K562 (cell line): ENCODE measurements around the gene NAT8.
"Not testable (repeated sequence)": the region's sequence is repeated elsewhere in the genome, so short reads cannot be mapped to it uniquely, and the experiment has no call there.

Source experiments
- ARNT ChIP-seq, 2 experiments: fragments of 450-650 bp; IDR thresholded peaks; 2 replicates each; pipeline ENCODE4 v1.6.1; 2016; ENCODE audit warnings: mild to moderate bottlenecking in 1 of 2
- CTCF ChIP-seq, 3 experiments: IDR thresholded peaks in 2 of 3; conservative IDR thresholded peaks in 1 of 3; 2 replicates each; pipeline ENCODE4 v1.5.1; 2011 to 2012; ENCODE audit warnings: low read length in 3 of 3, mild to moderate bottlenecking in 3 of 3, control low read depth in 2 of 3, improper control_type of control experiment in 1 of 3, inconsistent platforms in 1 of 3, low read depth in 1 of 3, mixed read lengths in 1 of 3, moderate library complexity in 1 of 3; ENCODE audit not compliant: insufficient read depth in 2 of 3
- EZH2 ChIP-seq: IDR thresholded peaks from 2 replicates; pipeline ENCODE4 v1.6.1; 2012; ENCODE audit warnings: low read depth, mild to moderate bottlenecking, inconsistent platforms, low read length, borderline replicate concordance
- ZBTB8A ChIP-seq: fragments of 450-650 bp; IDR thresholded peaks from 2 replicates; pipeline ENCODE4 v1.6.1; 2018; ENCODE audit warnings: mild to moderate bottlenecking, moderate library complexity; ENCODE audit not compliant: partially characterized antibody

GRCh38 chr2:73678008-73678407, 35.8 kb upstream of the NAT8 start:
- not testable (repeated sequence) for TF ChIP-seq CTCF (IDR thresholded peaks at IDR 0.05 in 2 of 3, conservative IDR thresholded peaks at IDR 0.05 in 1 of 3; ENCODE audit: insufficient read depth in 2 of 3, low read depth in 1 of 3, low read length in 3 of 3); EZH2; ARNT (IDR thresholded peaks at IDR 0.05); ZBTB8A
